Activated CD4-positive, alpha-beta T cell treated with anti-CD3 and anti-CD28 coated beads, Interleukin-2, Interleukin-6, amounts not matched to agents 100 ng/mL and 50 ng/mL, durations not matched to agents 16 hours and 8 hours (primary cell): ENCODE measurements around the gene AQP2.
A peak's percentile ranks its signal among the peaks of the same experiment; 100 is the strongest.

Experiments used
- DNase-seq: peaks from one replicate; pipeline ENCODE4 v3.0.0-alpha.2; 2020

Gene AQP2

DNA sequence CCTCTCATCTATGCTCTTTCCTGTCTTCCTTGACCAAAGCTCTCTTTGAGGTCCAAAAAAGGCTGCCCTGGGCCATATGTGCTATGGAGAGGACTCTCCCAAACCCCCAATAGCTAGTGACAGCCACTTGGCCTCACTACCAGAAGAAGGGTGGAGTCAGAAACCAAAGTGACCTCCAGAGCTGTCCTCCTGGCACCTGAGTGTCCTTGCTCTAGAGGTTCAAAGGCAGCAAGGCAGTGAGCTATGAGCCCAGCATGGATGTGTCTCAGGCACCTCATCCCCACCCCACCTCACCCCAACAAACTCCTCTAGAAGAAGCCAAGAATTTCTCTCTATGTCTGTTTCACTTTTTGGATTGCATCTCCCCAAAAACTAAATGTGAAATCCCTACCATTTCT lies 7.0 kb downstream of the AQP2 start:
- no peak for DNase-seq

GRCh38 chr12:49959685-49960473 lies 9.3 kb downstream of the AQP2 start:
- DNase-seq: no peak

DNA sequence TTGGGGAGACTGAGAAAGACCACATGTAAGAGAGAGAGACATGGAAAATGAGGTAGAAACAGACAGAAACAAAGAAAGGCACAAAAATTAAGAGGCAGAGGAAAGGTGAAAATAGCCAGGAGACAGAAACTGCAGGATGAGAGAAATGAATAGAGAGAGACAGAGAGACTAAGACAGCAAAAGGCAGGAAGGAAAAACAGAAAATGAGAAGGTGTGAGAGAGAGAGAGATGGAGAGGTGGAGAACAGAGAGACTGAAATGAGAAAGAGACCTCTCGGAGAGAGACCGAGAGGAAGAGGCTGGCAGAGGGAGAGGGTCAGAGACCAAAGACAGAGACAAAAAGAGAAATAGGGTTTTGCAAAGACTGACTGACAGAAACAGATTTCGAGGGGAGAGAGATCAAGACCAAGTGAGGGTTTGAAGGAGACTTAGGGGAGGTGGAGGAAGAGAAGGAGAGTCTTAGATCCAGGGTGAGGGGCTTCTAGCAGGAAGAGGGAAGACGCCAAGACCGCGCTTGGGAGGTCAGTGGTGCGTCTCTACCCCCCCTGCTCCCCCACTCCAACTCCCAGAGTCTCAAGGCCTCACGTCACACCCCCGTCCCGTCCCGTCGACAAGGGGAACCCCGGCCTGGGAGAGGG lies 10.1 kb downstream of the AQP2 start:
- DNase-seq: no peak

GRCh38 chr12:49961111-49961922 lies 10.8 kb downstream of the AQP2 start, which contains the start of gene AQP5:
Gene AQP5, plus strand, starts transcription at chr12:49961872. Its CDS starts 146 bp downstream, at chr12:49962018.
- no peak for DNase-seq

- DNase-seq: no peak
These were observed 11.6 kb downstream of the AQP2 start for GRCh38 chr12:49961993-49962764.

DNA sequence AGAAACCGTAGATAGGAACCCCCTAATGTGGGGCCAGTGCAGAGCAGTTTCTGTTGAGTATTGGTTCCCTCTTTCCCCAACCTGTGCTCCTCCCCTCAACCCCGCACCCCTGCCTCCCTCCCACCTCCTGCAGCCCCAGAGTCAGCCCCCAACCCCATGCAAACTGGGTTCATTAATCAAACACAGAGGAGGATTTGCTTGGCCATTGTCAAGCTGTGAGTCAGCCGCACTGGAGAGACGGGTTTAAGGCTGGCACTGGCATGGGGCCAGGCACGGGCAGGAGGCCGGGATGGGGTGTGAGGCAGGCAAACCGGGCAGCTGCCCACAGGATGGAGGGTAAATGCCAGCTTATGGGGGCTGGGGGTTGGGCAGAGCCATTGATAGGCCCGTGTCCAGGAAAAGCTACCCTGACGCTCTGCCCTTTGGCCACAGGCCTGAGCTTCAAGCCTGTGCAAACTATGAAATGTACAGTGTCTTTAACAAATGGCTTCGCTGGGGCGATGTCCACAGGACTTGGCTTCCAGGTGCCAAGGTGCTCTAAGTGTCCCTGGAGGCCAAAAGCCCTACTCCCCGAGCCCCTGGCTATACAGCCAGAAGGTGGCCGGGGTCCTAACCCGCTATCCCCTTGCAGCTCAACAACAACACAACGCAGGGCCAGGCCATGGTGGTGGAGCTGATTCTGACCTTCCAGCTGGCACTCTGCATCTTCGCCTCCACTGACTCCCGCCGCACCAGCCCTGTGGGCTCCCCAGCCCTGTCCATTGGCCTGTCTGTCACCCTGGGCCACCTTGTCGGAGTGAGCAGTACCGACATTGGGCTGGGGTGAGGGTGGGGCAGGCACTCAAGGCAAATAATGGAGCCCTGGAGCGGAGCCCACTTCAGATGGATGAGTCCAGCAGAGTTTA lies 12.6 kb downstream of the AQP2 start:
- DNase-seq: no peak

DNA sequence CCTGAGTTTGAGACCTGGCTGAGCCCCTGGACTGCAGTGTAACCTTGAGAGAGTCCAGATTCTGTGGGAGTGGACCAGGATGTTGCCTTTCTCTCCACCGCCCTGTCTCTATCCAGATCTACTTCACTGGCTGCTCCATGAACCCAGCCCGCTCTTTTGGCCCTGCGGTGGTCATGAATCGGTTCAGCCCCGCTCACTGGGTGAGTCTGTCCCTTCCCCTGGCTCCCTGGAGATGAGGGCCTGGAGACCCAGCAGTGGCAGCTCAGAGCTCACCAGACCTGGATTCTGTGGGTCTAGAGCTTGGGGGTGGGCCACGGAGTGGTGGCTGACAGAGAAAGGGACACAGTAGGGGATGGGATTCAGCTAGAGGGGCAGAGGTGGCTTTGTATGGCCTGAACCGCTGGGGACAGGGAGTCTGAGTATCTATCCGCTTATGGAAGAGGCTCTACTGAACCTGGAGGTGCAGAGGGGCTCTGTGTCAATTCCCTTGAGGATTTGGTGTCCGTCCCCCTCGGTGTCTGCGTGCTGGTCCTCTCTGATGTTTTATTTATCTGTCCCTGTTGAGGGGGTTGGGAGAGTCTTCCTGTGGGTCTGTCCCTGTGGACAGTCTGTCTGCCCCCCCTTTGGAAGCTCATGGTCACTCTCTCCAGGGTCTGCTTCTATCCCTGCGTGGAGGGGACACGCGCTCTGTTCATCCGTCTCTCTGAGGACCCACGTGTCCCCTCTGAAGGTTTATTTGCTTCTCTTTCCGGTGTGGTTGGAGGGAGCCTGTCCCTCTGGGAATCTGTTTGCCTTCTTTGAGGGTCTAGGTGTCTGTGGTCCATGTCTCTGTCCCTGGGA lies 13.7 kb downstream of the AQP2 start:
- DNase-seq: no peak

GRCh38 chr12:49964849-49965624 lies 14.5 kb downstream of the AQP2 start:
- DNase-seq: no peak

- DNase-seq: no peak
These were observed 15.3 kb downstream of the AQP2 start for GRCh38 chr12:49965836-49966235.

- DNase-seq: no peak
These were observed 16.0 kb downstream of the AQP2 start for GRCh38 chr12:49966511-49967041.

- peak; percentile 93 for DNase-seq
These were observed 16.7 kb downstream of the AQP2 start for GRCh38 chr12:49967042-49967776.

DNA sequence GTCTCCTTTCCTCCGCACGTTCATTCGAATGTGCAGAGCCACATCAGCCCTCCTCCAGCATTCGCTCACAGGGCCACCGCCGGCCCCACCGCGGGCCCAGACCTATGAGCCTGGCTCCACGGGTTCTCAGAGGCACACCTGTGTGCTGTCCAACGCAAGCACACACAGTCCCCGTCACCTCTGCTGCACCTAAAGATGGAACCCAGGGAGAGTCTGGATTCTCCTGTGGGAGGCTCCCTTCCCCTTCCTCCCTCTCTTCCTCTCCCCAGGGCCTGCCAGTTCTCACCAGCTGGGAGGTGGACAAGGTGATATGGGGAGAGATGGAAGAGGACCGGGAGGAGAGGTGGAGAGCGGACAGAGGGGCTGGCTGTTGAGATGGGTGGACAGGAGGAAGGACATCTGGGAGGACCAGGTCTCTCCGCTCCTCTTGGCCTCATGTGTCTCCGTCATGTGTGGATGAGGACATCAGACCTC lies 17.3 kb downstream of the AQP2 start:
- no peak for DNase-seq

DNA sequence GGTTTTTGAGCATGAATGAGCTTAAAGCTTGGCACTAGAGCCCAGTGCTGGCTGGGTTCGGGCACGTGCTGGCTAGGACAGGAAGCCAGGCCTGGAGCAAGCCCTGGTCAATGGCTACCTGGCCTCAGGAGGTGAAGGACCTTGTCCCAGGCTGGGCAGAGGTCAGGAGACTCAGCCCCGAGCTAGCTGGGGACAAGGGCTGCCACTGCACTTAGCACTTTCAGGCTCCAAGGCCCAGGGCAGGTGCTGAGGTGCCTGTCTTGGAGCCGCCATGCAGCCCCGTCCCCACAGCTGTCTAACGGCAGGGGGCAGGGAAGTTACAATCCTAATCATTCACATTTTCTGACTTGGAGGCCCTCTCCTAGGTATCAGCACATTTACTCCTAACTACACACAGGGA lies 17.9 kb downstream of the AQP2 start:
- DNase-seq: no peak

- DNase-seq: no peak
These were observed 18.5 kb downstream of the AQP2 start for GRCh38 chr12:49969027-49969426.

GRCh38 chr12:49969651-49970429 lies 19.3 kb downstream of the AQP2 start:
- DNase-seq: no peak

GRCh38 chr12:49970658-49971057 lies 20.1 kb downstream of the AQP2 start:
- no peak for DNase-seq

GRCh38 chr12:49971141-49971540 lies 20.6 kb downstream of the AQP2 start:
- DNase-seq: no peak

DNA sequence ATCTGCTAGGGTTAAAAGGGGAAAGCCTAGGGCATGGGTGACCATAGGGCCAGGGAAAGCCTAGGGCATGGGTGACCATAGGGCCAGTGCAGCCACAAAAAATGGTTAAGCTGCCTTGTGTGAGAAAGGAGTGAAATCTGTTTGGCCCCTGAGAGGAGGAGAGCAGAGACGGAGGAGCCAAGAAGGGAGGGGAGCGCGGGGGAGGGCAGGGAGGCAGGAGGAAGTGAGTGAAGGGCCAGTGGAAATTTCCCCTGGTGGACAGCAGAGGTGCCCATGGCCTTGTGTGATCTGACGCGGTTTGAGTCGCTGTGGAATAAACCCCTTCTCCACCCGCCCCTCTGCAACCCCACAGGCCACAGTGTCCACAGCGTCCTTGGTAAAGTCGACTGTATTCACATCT lies 21.6 kb downstream of the AQP2 start:
- no peak for DNase-seq
